Fibroblast of lung (primary cell): ENCODE measurements around the gene HIVEP3.

ENCODE experiments used
- CTCF ChIP-seq, 2 donors: IDR thresholded peaks in 1 of 2; conservative IDR thresholded peaks in 1 of 2; 1 replicate in 1 of 2; 2 replicates in 1 of 2; pipeline ENCODE4 v1.5.1; 2011 to 2012; ENCODE audit warnings: low read length in 2 of 2, control low read depth in 1 of 2, inconsistent platforms in 1 of 2, low read depth in 1 of 2, mild to moderate bottlenecking in 1 of 2
- EZH2 ChIP-seq: IDR thresholded peaks from 2 replicates; pipeline ENCODE4 v1.5.1; 2012; ENCODE audit warnings: low read length, control low read depth, mild to moderate bottlenecking; ENCODE audit errors: missing control alignments

DNA sequence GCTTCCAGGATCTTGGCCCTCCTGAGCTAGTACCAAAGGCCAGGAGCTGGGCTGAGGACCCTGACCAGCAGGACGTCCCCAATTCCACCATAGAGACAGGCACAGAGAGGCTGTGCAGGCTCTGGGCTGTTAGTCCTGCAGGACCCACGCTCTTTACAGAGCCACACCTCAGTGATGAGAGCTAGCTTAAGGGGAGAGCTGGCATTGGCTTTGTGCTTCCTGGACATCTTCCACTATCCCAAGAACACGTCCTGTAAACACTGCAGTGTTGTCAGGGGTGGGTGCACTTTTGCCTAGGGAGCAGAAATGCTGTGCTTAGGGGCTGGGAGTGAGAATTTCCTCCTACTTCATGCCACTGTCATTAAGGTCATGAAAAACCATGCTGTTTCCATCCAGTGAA lies 342.5 kb downstream of the HIVEP3 start:
- TF ChIP-seq CTCF (conservative IDR thresholded peaks at IDR 0.05 in 1 of 2, IDR thresholded peaks at IDR 0.05 in 1 of 2; ENCODE audit: low read depth in 1 of 2, low read length in 2 of 2): no peak
- TF ChIP-seq EZH2: no peak
